NCI-H446 (cell line): ENCODE measurements around the gene GPC5.

Source experiments
- DNase-seq, 2 experiments: peaks; one replicate each; lab custom pipeline; 2025; lab: John Stamatoyannopoulos, UW

Gene GPC5

GRCh38 chr13:91537376-91537775, 139.0 kb downstream of the GPC5 start:
- no peak for DNase-seq

- DNase-seq: no peak
Measured at GRCh38 chr13:91539286-91540157, 141.1 kb downstream of the GPC5 start.

GRCh38 chr13:91540158-91540736, 141.8 kb downstream of the GPC5 start:
- no peak for DNase-seq

GRCh38 chr13:91544723-91545122, 146.3 kb downstream of the GPC5 start:
- DNase-seq: no peak

- DNase-seq: no peak
Measured at GRCh38 chr13:91546900-91547299, 148.5 kb downstream of the GPC5 start.

- DNase-seq: no peak
Measured at GRCh38 chr13:91553584-91553983, 155.2 kb downstream of the GPC5 start.

GRCh38 chr13:91554101-91554500, 155.7 kb downstream of the GPC5 start:
- no peak for DNase-seq

GRCh38 chr13:91557328-91558090, 159.1 kb downstream of the GPC5 start:
- no peak for DNase-seq

- no peak for DNase-seq
Measured at GRCh38 chr13:91563799-91564198, 165.4 kb downstream of the GPC5 start.

GRCh38 chr13:91564396-91564795, 166.0 kb downstream of the GPC5 start:
- DNase-seq: no peak

GRCh38 chr13:91565296-91565695, 166.9 kb downstream of the GPC5 start:
- DNase-seq: no peak

- no peak for DNase-seq
Measured at GRCh38 chr13:91567485-91568207, 169.2 kb downstream of the GPC5 start.

- DNase-seq: no peak
Measured at GRCh38 chr13:91571681-91572080, 173.3 kb downstream of the GPC5 start.

GRCh38 chr13:91572439-91572838, 174.0 kb downstream of the GPC5 start:
- no peak for DNase-seq

GRCh38 chr13:91572944-91573598, 174.7 kb downstream of the GPC5 start:
- peak in 1 of 2 experiments; percentile 13 for DNase-seq

GRCh38 chr13:91574766-91575165, 176.3 kb downstream of the GPC5 start:
- peak in 1 of 2 experiments; percentile 39 for DNase-seq

- no peak for DNase-seq
Measured at GRCh38 chr13:91576590-91576989, 178.2 kb downstream of the GPC5 start.

GRCh38 chr13:91579320-91579719, 180.9 kb downstream of the GPC5 start:
- no peak for DNase-seq

GRCh38 chr13:91580749-91581148, 182.3 kb downstream of the GPC5 start:
- no peak for DNase-seq

GRCh38 chr13:91586609-91587008, 188.2 kb downstream of the GPC5 start:
- no peak for DNase-seq

- DNase-seq: no peak
Measured at GRCh38 chr13:91588541-91588940, 190.1 kb downstream of the GPC5 start.
